Transverse colon (tissue), 4 donors: ENCODE results near the gene RBM44.

Experiments used
- EP300 ChIP-seq: sonication (generic); formaldehyde crosslinking; IDR thresholded peaks from one replicate; pipeline ENCODE4 v1.6.1; 2017; ENCODE audit warnings: antibody characterized with exemption, low read depth
- POLR2A ChIP-seq: fragments of 450-650 bp; IDR thresholded peaks from one replicate; pipeline ENCODE4 v1.6.1; 2016; ENCODE audit warnings: antibody characterized with exemption, mild to moderate bottlenecking, moderate library complexity
- POLR2AphosphoS5 ChIP-seq, 3 donors: sonication (generic); formaldehyde crosslinking; IDR thresholded peaks; one replicate each; pipeline ENCODE4 v1.6.1; 2016; ENCODE audit warnings: antibody characterized with exemption in 3 of 3
- TF ChIP-seq, protein P1 (sequence below), 5 experiments: fragments of 200-600 bp in 3 of 5; fragments of 450-650 bp in 2 of 5; sonication (generic) in 3 of 5; IDR thresholded peaks; 1 replicate in 2 of 5; 2 replicates in 3 of 5; pipeline ENCODE4 v1.5.1; 2016 to 2017; ENCODE audit warnings: antibody characterized with exemption in 5 of 5, inconsistent platforms in 3 of 5, mild to moderate bottlenecking in 2 of 5, moderate library complexity in 1 of 5

DNA sequence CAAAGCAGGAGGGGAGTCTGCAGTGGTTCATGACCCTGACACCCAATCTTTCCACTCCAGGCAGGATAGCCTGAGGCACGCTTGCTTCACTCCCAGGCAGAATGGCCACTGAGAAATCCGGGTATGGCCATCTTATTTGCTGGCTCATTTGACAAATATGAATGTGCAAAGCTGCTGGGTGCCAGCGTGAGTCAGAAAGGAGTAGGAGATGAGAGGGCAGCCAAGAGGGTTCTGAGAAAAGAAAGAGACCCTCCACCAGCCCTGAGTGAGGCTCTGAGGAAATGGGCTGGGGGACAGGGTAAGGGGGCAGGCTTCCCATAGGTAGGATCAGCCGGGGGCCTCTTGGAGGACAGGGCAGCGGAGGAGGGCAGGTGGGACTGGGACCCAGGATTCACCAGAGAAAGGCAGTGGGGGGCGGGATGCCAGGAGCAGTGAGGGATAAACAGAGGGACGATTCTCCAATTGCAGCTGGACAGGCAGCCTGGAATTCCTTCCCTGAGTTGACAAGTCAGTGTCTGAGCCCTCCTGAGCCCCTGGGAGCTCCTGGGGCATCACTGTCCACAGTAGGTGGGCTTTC is 76.1 kb downstream of the RBM44 start:
- TF ChIP-seq, protein P1, sequence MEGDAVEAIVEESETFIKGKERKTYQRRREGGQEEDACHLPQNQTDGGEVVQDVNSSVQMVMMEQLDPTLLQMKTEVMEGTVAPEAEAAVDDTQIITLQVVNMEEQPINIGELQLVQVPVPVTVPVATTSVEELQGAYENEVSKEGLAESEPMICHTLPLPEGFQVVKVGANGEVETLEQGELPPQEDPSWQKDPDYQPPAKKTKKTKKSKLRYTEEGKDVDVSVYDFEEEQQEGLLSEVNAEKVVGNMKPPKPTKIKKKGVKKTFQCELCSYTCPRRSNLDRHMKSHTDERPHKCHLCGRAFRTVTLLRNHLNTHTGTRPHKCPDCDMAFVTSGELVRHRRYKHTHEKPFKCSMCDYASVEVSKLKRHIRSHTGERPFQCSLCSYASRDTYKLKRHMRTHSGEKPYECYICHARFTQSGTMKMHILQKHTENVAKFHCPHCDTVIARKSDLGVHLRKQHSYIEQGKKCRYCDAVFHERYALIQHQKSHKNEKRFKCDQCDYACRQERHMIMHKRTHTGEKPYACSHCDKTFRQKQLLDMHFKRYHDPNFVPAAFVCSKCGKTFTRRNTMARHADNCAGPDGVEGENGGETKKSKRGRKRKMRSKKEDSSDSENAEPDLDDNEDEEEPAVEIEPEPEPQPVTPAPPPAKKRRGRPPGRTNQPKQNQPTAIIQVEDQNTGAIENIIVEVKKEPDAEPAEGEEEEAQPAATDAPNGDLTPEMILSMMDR (IDR thresholded peaks at IDR 0.05), result no peak
- TF ChIP-seq POLR2AphosphoS5 (IDR thresholded peaks at IDR 0.05) (no peak), POLR2A (no peak), EP300 (no peak)
